HL-60 (cell line): ENCODE data around the gene MDH2.

ENCODE experiments used
- GABPA ChIP-seq: IDR thresholded peaks from 2 replicates; pipeline ENCODE4 v1.6.1; 2012; ENCODE audit warnings: low read depth
- POLR2AphosphoS5 ChIP-seq: IDR thresholded peaks from 2 replicates; pipeline ENCODE4 v1.6.1; 2012; ENCODE audit warnings: low read depth
- REST ChIP-seq: IDR thresholded peaks from 2 replicates; pipeline ENCODE4 v1.6.1; 2012; ENCODE audit warnings: low read depth; ENCODE audit not compliant: insufficient replicate concordance
- SPI1 ChIP-seq: IDR thresholded peaks from 2 replicates; pipeline ENCODE4 v1.6.1; 2012; ENCODE audit warnings: low read depth, mild to moderate bottlenecking, borderline replicate concordance
- TF ChIP-seq, protein P1 (sequence below): IDR thresholded peaks from one replicate; pipeline ENCODE4 v1.5.1; 2011; ENCODE audit warnings: low read length, control low read depth, inconsistent platforms; ENCODE audit not compliant: insufficient read depth

- TF ChIP-seq, protein P1, sequence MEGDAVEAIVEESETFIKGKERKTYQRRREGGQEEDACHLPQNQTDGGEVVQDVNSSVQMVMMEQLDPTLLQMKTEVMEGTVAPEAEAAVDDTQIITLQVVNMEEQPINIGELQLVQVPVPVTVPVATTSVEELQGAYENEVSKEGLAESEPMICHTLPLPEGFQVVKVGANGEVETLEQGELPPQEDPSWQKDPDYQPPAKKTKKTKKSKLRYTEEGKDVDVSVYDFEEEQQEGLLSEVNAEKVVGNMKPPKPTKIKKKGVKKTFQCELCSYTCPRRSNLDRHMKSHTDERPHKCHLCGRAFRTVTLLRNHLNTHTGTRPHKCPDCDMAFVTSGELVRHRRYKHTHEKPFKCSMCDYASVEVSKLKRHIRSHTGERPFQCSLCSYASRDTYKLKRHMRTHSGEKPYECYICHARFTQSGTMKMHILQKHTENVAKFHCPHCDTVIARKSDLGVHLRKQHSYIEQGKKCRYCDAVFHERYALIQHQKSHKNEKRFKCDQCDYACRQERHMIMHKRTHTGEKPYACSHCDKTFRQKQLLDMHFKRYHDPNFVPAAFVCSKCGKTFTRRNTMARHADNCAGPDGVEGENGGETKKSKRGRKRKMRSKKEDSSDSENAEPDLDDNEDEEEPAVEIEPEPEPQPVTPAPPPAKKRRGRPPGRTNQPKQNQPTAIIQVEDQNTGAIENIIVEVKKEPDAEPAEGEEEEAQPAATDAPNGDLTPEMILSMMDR = no peak
- TF ChIP-seq POLR2AphosphoS5 (no peak), GABPA (no peak), REST (no peak), SPI1 (no peak)
These were observed 8.3 kb downstream of the MDH2 start for GRCh38 chr7:76056241-76056640.
